Thoracic aorta (tissue), 2 donors: ENCODE measurements around the gene RAPGEF2. TPM values are rescaled to one million over a fixed set of nuclear protein-coding genes. Genes with fewer than 3 reads are reported as not detected.

Experiments used
- ATAC-seq: fragments of 150-250 bp; one replicate; pipeline ENCODE4 v1.8.0; 2017; ENCODE audit warnings: low read depth; ENCODE audit not compliant: insufficient number of reproducible peaks, low FRiP score
- DNase-seq: peaks from one replicate; pipeline ENCODE4 v3.0.0-alpha.2; 2020; ENCODE audit warnings: low spot score
- H3K27ac ChIP-seq, 2 donors: fragments of 200-600 bp; sonication (generic); 1 replicate in 1 of 2; 2 replicates in 1 of 2; pipeline ENCODE4 v1.5.1; 2016; ENCODE audit warnings: mild to moderate bottlenecking in 2 of 2, moderate library complexity in 2 of 2
- H3K27me3 ChIP-seq: fragments of 200-600 bp; sonication (generic); replicated peaks from 2 replicates; pipeline ENCODE4 v1.6.0; 2016; ENCODE audit warnings: mild to moderate bottlenecking; ENCODE audit not compliant: insufficient read depth
- H3K36me3 ChIP-seq: fragments of 200-600 bp; sonication (generic); one replicate; pipeline ENCODE4 v1.5.1; 2016
- H3K4me1 ChIP-seq, 2 donors: fragments of 200-600 bp; sonication (generic); 1 replicate in 1 of 2; 2 replicates in 1 of 2; pipeline versions ENCODE4 v1.5.1 to v1.6.0; 2016; ENCODE audit warnings: low read depth in 2 of 2, mild to moderate bottlenecking in 1 of 2; ENCODE audit not compliant: control insufficient read depth in 1 of 2
- H3K4me3 ChIP-seq: fragments of 200-600 bp; sonication (generic); 2 replicates; pipeline ENCODE4 v1.5.1; 2016; ENCODE audit warnings: mild to moderate bottlenecking
- H3K9me3 ChIP-seq: fragments of 200-600 bp; sonication (generic); 2 replicates; pipeline ENCODE4 v1.5.1; 2016
- total RNA-seq, 2 donors: library from RNA; depleted of rRNA; stranded (reverse); fragments of >200 nt; gene quantifications; one replicate each; pipeline versions ENCODE4 v1.1.0 to v1.2.3, GENCODE V29; 2016
- TF ChIP-seq, protein P1 (sequence below): fragments of 200-600 bp; sonication (generic); IDR thresholded peaks from one replicate; pipeline ENCODE4 v1.5.1; 2019; ENCODE audit warnings: antibody characterized with exemption

RAPGEF2 gene
- total RNA-seq, 2 donors from 2014 or later, result 63.0 to 63.6 TPM

DNA sequence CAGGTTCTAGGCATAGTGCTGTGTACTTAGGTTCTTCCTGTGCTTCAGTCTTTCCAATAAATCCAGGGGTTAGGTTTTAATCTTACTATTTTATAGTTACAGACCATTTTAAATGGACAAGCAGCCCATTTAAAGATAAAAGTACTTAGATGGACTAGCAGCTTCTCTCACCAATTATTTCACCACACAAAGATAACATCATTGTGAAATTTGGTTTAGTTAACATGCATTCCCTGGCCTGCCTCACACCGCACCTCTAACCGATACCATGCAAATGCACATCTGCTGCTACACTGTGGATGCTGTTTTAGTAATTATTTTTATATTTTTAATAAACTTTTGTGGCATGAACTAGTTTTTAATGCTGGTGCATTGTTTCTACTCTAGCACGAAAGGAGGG is 252.6 kb downstream of the RAPGEF2 start:
- H3K27me3 ChIP-seq, result no peaks in the 10 kb centered on the region
- TF ChIP-seq, protein P1, sequence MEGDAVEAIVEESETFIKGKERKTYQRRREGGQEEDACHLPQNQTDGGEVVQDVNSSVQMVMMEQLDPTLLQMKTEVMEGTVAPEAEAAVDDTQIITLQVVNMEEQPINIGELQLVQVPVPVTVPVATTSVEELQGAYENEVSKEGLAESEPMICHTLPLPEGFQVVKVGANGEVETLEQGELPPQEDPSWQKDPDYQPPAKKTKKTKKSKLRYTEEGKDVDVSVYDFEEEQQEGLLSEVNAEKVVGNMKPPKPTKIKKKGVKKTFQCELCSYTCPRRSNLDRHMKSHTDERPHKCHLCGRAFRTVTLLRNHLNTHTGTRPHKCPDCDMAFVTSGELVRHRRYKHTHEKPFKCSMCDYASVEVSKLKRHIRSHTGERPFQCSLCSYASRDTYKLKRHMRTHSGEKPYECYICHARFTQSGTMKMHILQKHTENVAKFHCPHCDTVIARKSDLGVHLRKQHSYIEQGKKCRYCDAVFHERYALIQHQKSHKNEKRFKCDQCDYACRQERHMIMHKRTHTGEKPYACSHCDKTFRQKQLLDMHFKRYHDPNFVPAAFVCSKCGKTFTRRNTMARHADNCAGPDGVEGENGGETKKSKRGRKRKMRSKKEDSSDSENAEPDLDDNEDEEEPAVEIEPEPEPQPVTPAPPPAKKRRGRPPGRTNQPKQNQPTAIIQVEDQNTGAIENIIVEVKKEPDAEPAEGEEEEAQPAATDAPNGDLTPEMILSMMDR, result no peak
- H3K4me1 ChIP-seq, result peaks cover 0 to under 1% of the 10 kb centered on the region in 2 donors
- H3K4me3 ChIP-seq, result no peak overlapping the region
- no peak overlapping the region for H3K27ac ChIP-seq
- H3K36me3 ChIP-seq, result peaks cover 28% of the 10 kb centered on the region
- DNase-seq (no peak), ATAC-seq (no peak)
- H3K9me3 ChIP-seq, result no peaks in the 10 kb centered on the region

DNA sequence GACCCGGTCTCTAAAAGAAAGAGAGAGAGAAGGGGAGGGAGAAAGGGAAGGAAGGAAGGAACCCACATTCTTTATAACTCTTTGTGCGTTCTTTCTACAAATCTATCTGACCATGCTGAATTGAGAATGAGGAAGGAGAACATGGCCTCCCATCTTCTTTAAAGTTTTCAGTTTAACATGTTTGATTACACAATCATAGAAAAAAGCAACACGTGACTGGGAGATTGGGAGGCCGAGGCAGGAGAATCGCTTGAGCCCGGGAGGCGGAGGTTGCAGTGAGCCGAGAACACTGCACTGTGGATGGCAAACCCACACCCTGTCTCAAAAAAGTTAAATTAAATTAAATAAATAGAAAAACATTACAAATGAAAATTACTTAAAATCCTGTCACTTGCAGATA is 254.5 kb downstream of the RAPGEF2 start:
- Histone ChIP-seq H3K4me3 (no peak overlapping the region), H3K9me3 (no peaks in the 10 kb centered on the region), H3K27me3 (no peaks in the 10 kb centered on the region), H3K36me3 (peaks cover 28% of the 10 kb centered on the region), H3K4me1 (peaks cover 8 to 9% of the 10 kb centered on the region in 2 donors), H3K27ac (no peak overlapping the region)
- ATAC-seq (no peak), DNase-seq (no peak)
- TF ChIP-seq, protein P1, result no peak

DNA sequence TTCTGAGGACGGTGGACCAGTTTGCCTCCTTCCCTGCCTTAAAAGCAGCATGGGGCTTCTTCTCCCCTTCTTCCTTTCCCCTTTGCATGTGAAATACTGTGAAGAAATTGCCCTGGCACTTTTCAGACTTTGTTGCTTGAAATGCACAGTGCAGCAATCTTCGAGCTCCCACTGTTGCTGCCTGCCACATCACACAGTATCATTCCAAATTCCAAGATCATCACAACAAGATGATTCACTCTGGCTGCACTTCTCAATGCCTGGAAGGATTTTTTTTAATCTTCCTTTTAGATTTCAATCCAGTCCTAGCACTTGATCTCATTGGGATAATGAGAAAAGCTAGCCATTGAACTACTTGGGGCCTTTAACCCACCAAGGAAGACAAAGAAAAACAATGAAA is 255.3 kb downstream of the RAPGEF2 start:
- Histone ChIP-seq H3K4me1 (peaks cover 8 to 9% of the 10 kb centered on the region in 2 donors), H3K9me3 (no peaks in the 10 kb centered on the region), H3K27ac (no peak overlapping the region), H3K27me3 (no peaks in the 10 kb centered on the region), H3K36me3 (peaks cover 28% of the 10 kb centered on the region), H3K4me3 (no peak overlapping the region)
- no peak for ATAC-seq
- no peak for DNase-seq
- TF ChIP-seq, protein P1, result no peak

DNA sequence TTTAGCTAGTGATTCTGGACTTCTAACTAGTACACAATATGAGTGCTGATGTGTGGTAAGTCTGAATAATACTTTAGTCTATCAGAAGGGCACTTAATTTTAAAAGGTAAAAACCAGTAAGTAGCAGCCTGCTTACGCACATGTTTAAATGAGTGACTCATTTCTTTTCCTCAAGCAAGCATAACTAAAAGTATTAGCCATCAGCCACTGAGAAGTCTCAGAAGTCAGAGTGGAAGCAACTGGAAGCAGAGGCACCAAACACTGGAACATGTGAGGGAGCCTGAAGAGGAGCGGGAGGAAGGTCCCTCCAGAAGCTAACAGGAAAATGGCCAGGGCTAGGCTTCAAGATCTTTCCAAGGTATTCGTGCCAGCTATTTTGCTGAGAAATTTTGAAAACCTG is 257.7 kb downstream of the RAPGEF2 start:
- H3K4me3 ChIP-seq, result no peak overlapping the region
- H3K4me1 ChIP-seq, result peaks cover 8 to 9% of the 10 kb centered on the region in 2 donors
- DNase-seq (no peak), ATAC-seq (peak; percentile 54)
- H3K9me3 ChIP-seq, result no peaks in the 10 kb centered on the region
- no peaks in the 10 kb centered on the region for H3K27me3 ChIP-seq
- no peak overlapping the region for H3K27ac ChIP-seq
- peaks cover 15% of the 10 kb centered on the region for H3K36me3 ChIP-seq
- TF ChIP-seq, protein P1, result no peak

DNA sequence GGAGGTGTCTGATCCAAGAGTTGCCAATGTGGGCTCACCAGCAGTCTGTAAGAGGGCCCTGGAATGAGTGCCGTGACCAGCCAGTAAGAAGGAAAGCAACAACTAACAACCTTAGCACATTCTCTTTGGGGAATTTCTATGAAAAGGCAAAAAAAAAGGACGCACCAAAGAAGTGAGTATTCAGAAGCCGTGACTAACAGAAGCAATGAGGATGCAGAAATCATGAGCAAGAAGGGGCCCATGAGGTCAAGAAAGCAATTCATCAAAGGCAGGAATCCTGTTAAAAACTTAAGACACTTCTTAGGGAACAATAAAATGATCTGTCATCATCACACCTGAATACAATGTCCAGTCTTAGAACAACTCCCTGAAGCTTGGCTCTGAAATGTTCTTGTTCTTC is 260.5 kb downstream of the RAPGEF2 start:
- Histone ChIP-seq H3K4me1 (peaks cover 8 to 9% of the 10 kb centered on the region in 2 donors), H3K9me3 (no peaks in the 10 kb centered on the region), H3K4me3 (no peak overlapping the region), H3K36me3 (peaks cover 10% of the 10 kb centered on the region), H3K27ac (no peak overlapping the region), H3K27me3 (no peaks in the 10 kb centered on the region)
- ATAC-seq (no peak), DNase-seq (no peak)
- TF ChIP-seq, protein P1, result no peak
